ENCODE measurements around the gene NOP9.

GRCh38 chr14:24251880-24252288 is 47.8 kb upstream of the NOP9 start:
- no peak for TF ChIP-seq CTCF (IDR thresholded peaks at IDR 0.05; ENCODE audit: poor library complexity)
- no peak for TF ChIP-seq EZH2 (IDR thresholded peaks at IDR 0.05; ENCODE audit: borderline replicate concordance)
- no peak for TF ChIP-seq EZH2phosphoT487 (IDR thresholded peaks at IDR 0.05; ENCODE audit: low read depth, severe bottlenecking, unreplicated experiment)

Data from hepatocyte (in vitro differentiated cells).